Measurements from ENCODE around the gene ANK2. TPM values are rescaled to one million over a fixed set of nuclear protein-coding genes. Genes with fewer than 3 reads are reported as not detected.

Gene ANK2
- total and polyA plus RNA-seq, 2 experiments from 2014 or later: 7.7 to 40.4 TPM

GRCh38 chr4:113007151-113007550 is 42.3 kb upstream of the ANK2 start:
- no peak for ATAC-seq
- Mint-ChIP-seq H3K4me3 (no peak overlapping the region), H3K9me3 (no peaks in the 10 kb centered on the region), H3K36me3 (ENCODE audit: low read depth) (no peaks in the 10 kb centered on the region), H3K27me3 (ENCODE audit: insufficient read depth, low read depth, poor library complexity) (no peaks in the 10 kb centered on the region), H3K4me1 (peaks cover 3% of the 10 kb centered on the region; the same call in 1 of the 3 replicates), H3K27ac (no peak overlapping the region; the same call in 1 of the 2 replicates)
- H3K4me2 ChIP-seq: no peak overlapping the region
- H3K27me3 ChIP-seq (ENCODE audit: insufficient read depth): no peaks in the 10 kb centered on the region
- no peaks in the 10 kb centered on the region for H3K4me1 ChIP-seq (ENCODE audit: insufficient read depth)
- H3F3A ChIP-seq (replicated peaks; ENCODE audit: low read depth): 0 out of 2 replicates have a peak, but pooled peaks cover 3% of the 10 kb centered on the region
- no peak overlapping the region for H3K27ac ChIP-seq (ENCODE audit: low read depth)
- no peaks in the 10 kb centered on the region for H3K79me2 ChIP-seq (replicated peaks; ENCODE audit: insufficient read depth)
- H3K4me3 ChIP-seq: no peak overlapping the region
- no peak overlapping the region for H2AFZ ChIP-seq
- H3K36me3 ChIP-seq (ENCODE audit: insufficient read depth): no peaks in the 10 kb centered on the region
- no peaks in the 10 kb centered on the region for H4K20me1 ChIP-seq (replicated peaks; ENCODE audit: insufficient read depth)
- no peak for TF ChIP-seq EZH2phosphoT487 (IDR thresholded peaks at IDR 0.05; ENCODE audit: unreplicated experiment)
- no peak for TF ChIP-seq EZH2 (IDR thresholded peaks at IDR 0.05; ENCODE audit: low read depth, unreplicated experiment)
- no peak for TF ChIP-seq CTCF (conservative IDR thresholded peaks at IDR 0.05; ENCODE audit: low read depth in 2 of 2)
- TF ChIP-seq ZNF331 (CRISPR knock-in tag; IDR thresholded peaks at IDR 0.05; ENCODE audit: low read depth): no peak
- TF ChIP-seq ZNF114 (CRISPR knock-in tag; IDR thresholded peaks at IDR 0.05): no peak
- no peak for TF ChIP-seq STAT1 (IDR thresholded peaks at IDR 0.05; ENCODE audit: unreplicated experiment)
- no peak for TF ChIP-seq NANOG (IDR thresholded peaks at IDR 0.05; ENCODE audit: borderline replicate concordance)
- no peaks in the 10 kb centered on the region for H3K9me2 ChIP-seq (ENCODE audit: insufficient read depth)
- no peak for DNase-seq (ENCODE audit: low spot score)

DNA sequence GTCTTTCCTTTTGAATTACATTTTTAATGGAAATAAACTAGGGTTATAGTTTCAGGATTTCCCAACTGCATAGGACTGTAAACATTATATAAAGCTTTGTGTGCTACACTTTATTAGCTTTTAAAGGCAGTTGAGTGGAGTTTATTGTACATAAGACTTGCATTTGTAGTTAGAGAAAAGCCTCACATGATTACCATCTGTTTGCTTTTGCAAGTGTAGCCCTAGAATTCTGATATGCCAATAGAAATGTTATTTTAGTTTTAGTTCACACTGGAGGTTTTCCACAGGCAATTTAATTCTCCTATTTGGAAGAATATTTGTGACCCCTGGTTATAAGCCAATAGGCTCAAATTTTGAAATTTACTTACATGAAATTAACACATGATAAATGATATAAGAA is 41.3 kb upstream of the ANK2 start:
- no peaks in the 10 kb centered on the region for H3K36me3 ChIP-seq (ENCODE audit: insufficient read depth)
- no peak overlapping the region for H3K4me2 ChIP-seq
- no peaks in the 10 kb centered on the region for H4K20me1 ChIP-seq (replicated peaks; ENCODE audit: insufficient read depth)
- no peaks in the 10 kb centered on the region for H3K27me3 Mint-ChIP-seq (ENCODE audit: insufficient read depth, low read depth, poor library complexity)
- H3K4me1 Mint-ChIP-seq: peaks cover 3% of the 10 kb centered on the region; the same call in 1 of the 3 replicates
- no peaks in the 10 kb centered on the region for H3K9me2 ChIP-seq (ENCODE audit: insufficient read depth)
- 0 out of 2 replicates have a peak, but pooled peaks cover 3% of the 10 kb centered on the region for H3F3A ChIP-seq (replicated peaks; ENCODE audit: low read depth)
- ATAC-seq (no peak), DNase-seq (ENCODE audit: low spot score) (no peak)
- H3K36me3 Mint-ChIP-seq (ENCODE audit: low read depth): no peaks in the 10 kb centered on the region
- no peaks in the 10 kb centered on the region for H3K9me3 Mint-ChIP-seq
- no peak overlapping the region for H3K4me3 ChIP-seq
- no peak overlapping the region for H3K27ac Mint-ChIP-seq
- no peaks in the 10 kb centered on the region for H3K79me2 ChIP-seq (replicated peaks; ENCODE audit: insufficient read depth)
- H3K27ac ChIP-seq (ENCODE audit: low read depth): no peak overlapping the region
- no peak for TF ChIP-seq CTCF (conservative IDR thresholded peaks at IDR 0.05; ENCODE audit: low read depth in 2 of 2)
- no peak for TF ChIP-seq JUNB (IDR thresholded peaks at IDR 0.05; ENCODE audit: unreplicated experiment)
- TF ChIP-seq CREB1 (CRISPR knock-in tag; IDR thresholded peaks at IDR 0.05; ENCODE audit: low read depth): no peak
- no peak for TF ChIP-seq STAT1 (IDR thresholded peaks at IDR 0.05; ENCODE audit: unreplicated experiment)
- TF ChIP-seq POLR2AphosphoS5 (IDR thresholded peaks at IDR 0.05; ENCODE audit: low read depth): no peak
- TF ChIP-seq EZH2phosphoT487 (IDR thresholded peaks at IDR 0.05; ENCODE audit: unreplicated experiment): no peak
- no peak for TF ChIP-seq ETS1 (IDR thresholded peaks at IDR 0.05)
- no peak overlapping the region for H3K4me3 Mint-ChIP-seq
- H3K27me3 ChIP-seq (ENCODE audit: insufficient read depth): no peaks in the 10 kb centered on the region
- H3K4me1 ChIP-seq (ENCODE audit: insufficient read depth): no peaks in the 10 kb centered on the region
- no peak overlapping the region for H2AFZ ChIP-seq
